ENCODE data around the gene CCNO. TPM values are rescaled to one million over a fixed set of nuclear protein-coding genes. Genes with fewer than 3 reads are reported as not detected.

The CCNO gene
- total RNA-seq, 2 donors from 2014 or later = 0.24 to 0.42 TPM

Other genes starting within 250 kb of the CCNO start
- under 1 TPM in 1 of 2 donors, not detected in 1; 0.19 TPM for gene ESM1, start 248.0 kb downstream of the CCNO start, total RNA-seq
- 1 to 10 TPM in 1 of 2 donors, under 1 TPM in 1; 0.52 to 1.4 TPM for gene GZMK, start 209.4 kb downstream of the CCNO start, total RNA-seq
- 1 to 10 TPM; 1.6 to 1.7 TPM for gene GZMA, start 131.0 kb downstream of the CCNO start, total RNA-seq
- gene GPX8, start 73.4 kb downstream of the CCNO start, total RNA-seq = 10 to 100 TPM; 26.1 to 49.9 TPM
- not detected for gene CDC20B, start 60.4 kb downstream of the CCNO start, total RNA-seq
- gene MCIDAS, start 6.3 kb downstream of the CCNO start, total RNA-seq = not detected
- gene DHX29, start 74.1 kb upstream of the CCNO start, total RNA-seq = 10 to 100 TPM; 23.1 to 34.0 TPM
- 10 to 100 TPM; 56.6 to 60.1 TPM for gene MTREX, start 74.4 kb upstream of the CCNO start, total RNA-seq

Measured in posterior vena cava (tissue), 2 donors.